GM19452 (cell line): ENCODE data around the gene MIPEP.
A peak's percentile ranks its signal among the peaks of the same experiment; 100 is the strongest.

Source experiments
- ATAC-seq: cut with Tn5 transposase; IDR thresholded peaks from one replicate; pipeline ENCODE4 v1.9.1; 2021; ENCODE audit not compliant: unreplicated experiment

Gene MIPEP

DNA sequence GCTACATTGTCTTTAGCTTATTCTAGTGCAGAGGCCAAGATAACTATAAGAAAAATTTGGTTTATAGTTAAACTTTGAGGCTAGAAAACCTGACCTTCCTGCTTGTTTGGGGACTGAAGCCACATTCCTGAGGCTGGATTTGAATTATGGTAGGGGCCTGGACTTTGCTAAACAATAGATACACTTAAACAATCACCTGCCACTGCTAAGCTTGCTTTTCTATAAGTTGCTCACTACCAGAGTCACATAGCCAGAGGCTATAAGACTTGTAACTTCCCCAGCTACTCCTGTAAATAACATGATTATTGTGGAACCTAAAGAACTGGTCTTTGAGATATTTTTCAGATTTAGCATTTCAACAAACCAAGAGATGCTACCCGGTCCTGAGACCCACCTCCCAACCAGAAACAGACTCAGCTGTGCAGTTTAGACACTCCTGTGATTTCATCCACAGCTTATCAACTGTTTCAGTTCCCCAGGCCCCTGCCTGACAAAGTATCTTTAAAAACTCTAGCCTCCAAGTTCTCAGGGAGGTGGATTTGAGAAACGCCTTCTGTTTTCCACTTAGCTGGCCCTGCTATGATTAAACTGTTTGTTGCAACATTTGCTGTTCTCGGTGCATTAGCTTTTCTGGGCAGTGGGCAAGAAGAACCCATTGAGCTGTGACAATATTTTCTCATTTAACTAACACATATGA is 77.7 kb downstream of the MIPEP start:
- no peak for ATAC-seq

GRCh38 chr13:23810685-23811240 is 78.4 kb downstream of the MIPEP start:
- ATAC-seq = no peak

DNA sequence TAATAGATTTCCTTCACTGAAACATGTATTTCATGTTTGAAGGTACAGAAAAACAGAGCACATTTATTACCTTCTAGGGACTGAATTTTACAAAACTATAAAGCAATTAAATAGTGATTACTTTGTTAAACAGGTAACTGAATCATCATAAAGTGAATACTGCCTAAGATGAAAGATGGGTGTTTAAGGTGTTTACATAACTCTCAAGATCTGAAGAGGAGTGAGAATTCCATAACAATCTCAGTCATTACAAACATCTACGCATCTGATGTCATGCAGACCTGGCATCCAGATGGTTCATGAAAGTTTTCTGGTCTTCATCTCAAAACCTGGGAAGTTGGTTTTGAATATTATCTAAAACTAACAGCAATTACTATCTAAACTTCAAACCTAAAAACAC is 80.4 kb downstream of the MIPEP start:
- no peak for ATAC-seq

GRCh38 chr13:23806874-23807526 is 82.2 kb downstream of the MIPEP start:
- ATAC-seq = peak; percentile 5

- no peak for ATAC-seq
Measured at GRCh38 chr13:23805821-23806220, 83.4 kb downstream of the MIPEP start.

DNA sequence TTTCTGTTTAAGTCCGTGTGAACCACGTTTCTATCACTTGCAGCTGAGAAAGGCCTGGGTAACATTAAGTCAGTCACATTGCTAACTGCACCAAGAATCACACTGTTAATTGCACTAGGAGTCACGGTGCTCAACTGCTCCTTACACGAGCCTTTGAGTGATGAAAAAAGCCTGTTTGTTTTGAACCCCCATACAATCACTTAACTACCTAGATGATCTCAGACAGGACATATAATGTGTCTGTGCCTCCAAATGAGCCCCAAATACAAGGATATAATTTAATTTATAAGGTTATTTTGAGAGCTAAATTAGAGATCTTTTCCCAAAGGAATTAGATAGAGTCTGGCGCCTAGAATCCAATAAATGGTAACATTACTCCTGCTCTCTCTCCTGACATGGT is 84.1 kb downstream of the MIPEP start:
- no peak for ATAC-seq

DNA sequence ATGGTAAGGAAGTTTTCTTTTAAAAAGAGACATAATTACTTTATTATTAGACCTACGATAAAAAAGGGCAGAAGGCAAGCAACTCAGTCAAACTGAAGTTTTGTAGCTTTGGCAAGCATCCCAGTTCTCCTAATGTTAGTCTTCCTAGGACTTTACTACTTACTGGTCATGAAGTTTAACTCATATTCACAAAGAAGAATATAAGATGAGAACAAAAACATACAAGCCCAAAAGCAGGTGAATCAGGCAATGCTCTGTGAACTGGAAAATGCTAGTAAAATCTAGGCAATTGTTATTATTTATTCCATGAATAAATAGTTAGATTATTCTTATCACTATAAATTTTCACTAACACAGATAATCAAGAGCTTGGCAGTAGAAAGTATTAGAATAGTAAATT is 85.0 kb downstream of the MIPEP start:
- ATAC-seq = no peak

- no peak for ATAC-seq
Measured at GRCh38 chr13:23801141-23801540, 88.1 kb downstream of the MIPEP start.

DNA sequence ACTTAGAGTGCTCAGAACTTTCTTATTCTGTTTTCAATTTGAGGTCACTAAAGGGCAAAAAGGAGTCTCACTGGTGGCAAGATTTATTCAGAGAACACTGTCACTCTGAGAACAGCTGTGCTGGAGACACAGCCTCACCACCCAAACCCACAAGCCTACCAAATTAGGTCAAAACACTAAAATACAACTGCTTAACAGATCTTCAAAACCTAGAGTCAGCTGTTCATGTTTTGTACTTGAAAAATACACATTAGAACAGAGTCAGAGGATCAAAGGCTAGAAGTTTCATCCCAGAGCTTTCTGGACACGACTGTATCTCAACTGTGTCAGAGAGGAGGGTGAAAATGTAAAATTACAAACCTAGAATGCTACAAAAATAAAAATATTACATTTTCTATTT is 89.3 kb downstream of the MIPEP start:
- ATAC-seq = peak; percentile 81

- no peak for ATAC-seq
Measured at GRCh38 chr13:23797276-23797903, 91.8 kb downstream of the MIPEP start.

GRCh38 chr13:23796551-23796950 is 92.6 kb downstream of the MIPEP start:
- ATAC-seq = no peak

- ATAC-seq = no peak
Measured at GRCh38 chr13:23794267-23795161, 94.7 kb downstream of the MIPEP start.

DNA sequence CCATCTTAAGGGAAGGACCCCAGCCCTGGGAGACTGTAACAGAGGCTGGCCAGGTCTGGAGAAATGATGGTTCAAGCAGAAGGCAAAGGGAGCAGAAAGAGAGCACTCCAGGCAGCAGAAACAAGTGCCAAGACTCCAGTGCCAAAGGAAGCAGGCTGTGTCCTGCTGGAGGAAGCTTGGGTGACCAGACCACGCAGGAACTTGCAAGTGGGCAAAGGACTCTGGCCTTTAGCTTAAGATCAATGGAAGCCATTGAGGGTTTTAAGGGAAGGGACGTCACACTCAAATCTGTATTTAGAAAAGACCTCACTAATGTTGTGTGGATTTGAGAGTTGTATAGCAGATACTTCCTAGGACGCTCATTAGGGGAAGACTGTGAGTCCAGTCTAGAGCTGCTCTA is 95.5 kb downstream of the MIPEP start:
- no peak for ATAC-seq

- ATAC-seq = no peak
Measured at GRCh38 chr13:23792680-23793079, 96.5 kb downstream of the MIPEP start.

DNA sequence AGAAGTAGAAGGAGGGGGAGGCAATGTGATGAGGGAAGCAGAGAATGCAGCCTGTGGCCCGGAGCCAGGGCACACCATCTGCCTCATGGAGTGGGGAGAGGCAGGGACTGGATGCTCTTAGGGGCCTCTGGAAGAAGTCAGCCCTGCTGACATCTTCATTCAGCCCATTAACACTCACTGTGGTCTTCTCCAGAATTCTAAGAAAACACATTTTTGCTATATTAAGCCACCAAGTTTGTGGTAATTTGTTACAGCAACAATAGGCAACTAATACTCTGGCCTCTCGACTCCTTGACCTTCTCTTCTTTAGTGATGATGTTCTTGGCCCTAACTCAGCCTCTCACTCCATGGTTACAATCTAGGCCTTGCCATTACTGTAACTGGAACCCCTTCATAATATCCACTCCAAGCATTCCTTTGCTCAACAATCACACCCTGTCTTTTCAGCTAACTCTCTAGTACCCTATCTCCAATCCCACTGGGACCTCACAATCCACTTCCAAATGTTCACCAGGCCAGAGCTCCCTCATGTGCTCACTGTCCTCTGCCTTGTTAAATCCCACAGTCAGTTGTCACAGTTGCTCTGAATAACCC is 98.5 kb downstream of the MIPEP start:
- no peak for ATAC-seq

GRCh38 chr13:23789576-23790346 is 99.4 kb downstream of the MIPEP start:
- ATAC-seq = no peak

DNA sequence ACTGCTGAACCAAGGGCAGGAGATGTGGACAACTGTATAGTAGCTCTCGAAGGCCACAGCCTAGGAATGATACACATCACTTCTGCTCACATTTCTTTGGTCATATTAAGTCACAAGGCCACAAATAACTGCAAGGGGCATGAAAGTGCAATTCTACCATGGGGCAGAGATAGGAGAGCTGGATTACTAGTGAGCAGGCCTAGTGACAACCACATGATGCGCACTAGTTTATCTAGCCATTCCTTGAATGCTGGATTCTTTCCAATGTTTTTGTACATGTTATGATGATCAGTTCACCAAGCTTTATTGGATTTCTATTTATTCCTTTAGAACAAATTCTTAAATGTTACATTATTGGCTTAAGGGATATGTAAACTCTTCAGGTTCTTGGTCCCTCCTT is 100.7 kb downstream of the MIPEP start:
- no peak for ATAC-seq

- no peak for ATAC-seq
Measured at GRCh38 chr13:23787464-23787863, 101.7 kb downstream of the MIPEP start.

DNA sequence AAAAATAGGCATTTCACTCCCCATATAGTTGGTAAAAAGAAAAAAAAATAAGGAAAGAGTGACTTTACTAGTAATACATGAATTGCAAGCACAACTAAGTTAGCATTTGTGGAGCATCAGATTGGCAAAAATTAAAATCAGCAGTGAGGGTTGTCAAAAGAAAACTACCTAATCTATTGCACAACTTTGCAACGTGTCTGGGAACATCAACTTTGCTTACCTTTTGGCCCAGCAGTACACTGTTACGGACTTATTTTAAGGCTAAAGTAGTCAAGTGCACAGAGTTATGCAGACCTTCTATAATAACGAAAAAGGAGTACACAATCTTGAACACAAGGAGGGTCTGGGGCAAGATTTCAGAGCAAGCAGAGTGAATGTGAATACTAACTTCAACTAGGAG is 102.6 kb downstream of the MIPEP start:
- no peak for ATAC-seq

- no peak for ATAC-seq
Measured at GRCh38 chr13:23778879-23779278, 110.3 kb downstream of the MIPEP start.
